Panc1 (cell line): Measurements from ENCODE around the gene C1QL1. TPM values are rescaled to one million over a fixed set of nuclear protein-coding genes. Genes with fewer than 3 reads are reported as not detected.

Experiments used
- ATAC-seq: fragments of 200-7000 bp; cut with Tn5 transposase; 2 replicates; pipeline ENCODE4 v1.9.1; 2020; ENCODE audit warnings: mild to moderate bottlenecking, moderate library complexity
- BruUV-seq: library from RNA; stranded (reverse); fragments of 400-500 nt; replicated peaks from 2 replicates; lab custom pipeline; 2021; lab: Mats Ljungman, UMichigan
- CTCF ChIA-PET: fragments of 300-600 bp; sonication (Branson Sonifier 250); formaldehyde crosslinking; loops from one replicate; lab custom pipeline; 2022; ENCODE audit warnings: antibody characterized with exemption; lab: Charles Lee
- POLR2A ChIA-PET: fragments of 300-600 bp; sonication (Branson Sonifier 250); formaldehyde crosslinking; loops from one replicate; lab custom pipeline; 2022; ENCODE audit warnings: antibody characterized with exemption; lab: Charles Lee
- DNase-seq: peaks from one replicate; pipeline ENCODE4 v3.0.0-alpha.2; 2010; ENCODE audit warnings: low read depth, low spot score
- H3K27ac ChIP-seq: 2 replicates; pipeline ENCODE4 v1.5.1; 2011; ENCODE audit warnings: mild to moderate bottlenecking, low read length, inconsistent platforms
- H3K27me3 ChIP-seq: fragments of 200-500 bp; sonication (Bioruptor generic); 2 replicates; pipeline ENCODE4 v1.6.0; 2014; ENCODE audit warnings: low read length, inconsistent platforms; ENCODE audit not compliant: control insufficient read depth, insufficient read depth
- H3K36me3 ChIP-seq: fragments of 200-500 bp; sonication (Bioruptor generic); 2 replicates; pipeline ENCODE4 v1.5.1; 2014; ENCODE audit warnings: inconsistent platforms, mild to moderate bottlenecking, low read length, moderate library complexity; ENCODE audit not compliant: control insufficient read depth, insufficient read depth
- H3K4me1 ChIP-seq: 2 replicates; pipeline ENCODE4 v1.5.1; 2011; ENCODE audit warnings: inconsistent platforms, mild to moderate bottlenecking, low read length, moderate library complexity; ENCODE audit not compliant: control insufficient read depth, insufficient read depth
- H3K4me3 ChIP-seq, 2 experiments: 2 replicates each; pipeline ENCODE4 v1.5.1; 2011 to 2012; ENCODE audit warnings: low read depth in 2 of 2, low read length in 2 of 2, mild to moderate bottlenecking in 2 of 2, inconsistent platforms in 1 of 2, moderate library complexity in 1 of 2
- H3K9me3 ChIP-seq: fragments of 200-500 bp; sonication (Bioruptor generic); 2 replicates; pipeline ENCODE4 v1.5.1; 2014; ENCODE audit warnings: low read depth, mild to moderate bottlenecking, inconsistent platforms, low read length, moderate library complexity; ENCODE audit not compliant: control insufficient read depth, insufficient read depth
- POLR2AphosphoS5 ChIP-seq: IDR thresholded peaks from 2 replicates; pipeline ENCODE4 v1.6.1; 2012; ENCODE audit warnings: mild to moderate bottlenecking, low read depth, low read length, moderate library complexity
- SIN3A ChIP-seq: IDR thresholded peaks from 2 replicates; pipeline ENCODE4 v1.6.1; 2012; ENCODE audit warnings: low read depth, mild to moderate bottlenecking, low read length, moderate library complexity, borderline replicate concordance; ENCODE audit not compliant: insufficient read depth
- TCF7L2 ChIP-seq: IDR thresholded peaks from 2 replicates; pipeline ENCODE4 v1.6.1; 2011; ENCODE audit warnings: mild to moderate bottlenecking, low read depth, low read length, inconsistent platforms
- in situ Hi-C: cut with HindIII; loops from 2 replicates; pipeline ENCODE4 v1.10.0; 2016; ENCODE audit warnings: low sequenced_read_pairs, low pct_unique_long_range_greater_than_20kb
- intact Hi-C: fragments of 100-400 bp; cut with micrococcal nuclease; formaldehyde crosslinking; loops from one replicate; pipeline ENCODE4 v1.10.0; 2022; ENCODE audit not compliant: unreplicated experiment
- total RNA-seq: library from RNA; stranded (reverse); gene quantifications from one replicate; pipeline ENCODE4 v1.2.1, GENCODE V29; 2021; ENCODE audit not compliant: unreplicated experiment
- TF ChIP-seq, protein P1 (sequence below), 2 experiments: IDR thresholded peaks; 2 replicates each; pipeline ENCODE4 v1.6.1; 2011 to 2012; ENCODE audit warnings: low read depth in 2 of 2, control low read depth in 1 of 2, low read length in 1 of 2, mild to moderate bottlenecking in 1 of 2, moderate library complexity in 1 of 2; ENCODE audit not compliant: insufficient read depth in 1 of 2
- TF ChIP-seq, protein P2 (sequence below): fragments of 450-650 bp; IDR thresholded peaks from 2 replicates; pipeline ENCODE4 v1.5.1; 2017; ENCODE audit warnings: mild to moderate bottlenecking

Gene C1QL1
- total RNA-seq, 1 experiment from 2014 or later: 9.5 TPM

DNA sequence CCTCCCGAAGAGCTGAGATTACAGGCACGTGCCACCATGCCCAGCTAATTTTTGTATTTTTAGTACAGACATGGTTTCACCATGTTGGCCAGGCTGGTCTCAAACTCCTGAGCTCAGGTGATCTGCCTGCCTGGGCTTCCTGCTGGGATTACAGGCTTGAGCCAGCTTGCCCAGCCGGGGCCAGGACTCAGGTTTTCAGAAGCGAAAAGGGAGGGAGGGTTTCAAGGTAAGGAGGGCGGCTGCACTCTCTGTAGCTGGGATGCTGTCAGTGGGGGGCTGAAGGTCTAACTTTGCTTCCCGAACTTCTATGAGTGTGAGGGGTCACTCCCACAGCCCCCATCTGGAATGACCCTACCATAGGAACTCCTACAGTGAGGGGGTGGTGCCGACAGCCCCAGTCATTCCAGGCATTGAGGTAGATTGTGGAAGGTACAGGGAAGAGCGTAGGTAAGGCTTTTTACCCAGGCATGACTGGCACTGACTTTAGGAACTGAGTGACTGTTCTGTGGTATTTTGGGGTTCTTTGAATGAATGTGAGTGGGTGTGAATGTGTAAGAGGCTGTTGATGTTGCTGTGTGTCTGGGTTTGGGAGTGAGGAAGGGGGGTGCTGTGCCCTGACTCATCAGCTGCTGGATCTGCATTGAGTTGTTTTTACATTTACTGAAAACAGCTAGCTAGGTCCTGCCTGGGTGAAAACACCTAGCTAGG lies 3.8 kb upstream of the C1QL1 start:
- in situ Hi-C loops: no loop called here
- Histone ChIP-seq H3K27me3 (no peaks in the 10 kb centered on the region), H3K4me3 (no peak overlapping the region), H3K27ac (no peak overlapping the region), H3K36me3 (no peaks in the 10 kb centered on the region), H3K4me1 (no peaks in the 10 kb centered on the region), H3K9me3 (no peaks in the 10 kb centered on the region)
- DNase-seq (no peak), ATAC-seq (no peak)
- POLR2A ChIA-PET: no interaction called here
- no TSS peak for BruUV-seq
- CTCF ChIA-PET: no interaction called here
- TF ChIP-seq POLR2AphosphoS5: no peak
- TF ChIP-seq, protein P1, sequence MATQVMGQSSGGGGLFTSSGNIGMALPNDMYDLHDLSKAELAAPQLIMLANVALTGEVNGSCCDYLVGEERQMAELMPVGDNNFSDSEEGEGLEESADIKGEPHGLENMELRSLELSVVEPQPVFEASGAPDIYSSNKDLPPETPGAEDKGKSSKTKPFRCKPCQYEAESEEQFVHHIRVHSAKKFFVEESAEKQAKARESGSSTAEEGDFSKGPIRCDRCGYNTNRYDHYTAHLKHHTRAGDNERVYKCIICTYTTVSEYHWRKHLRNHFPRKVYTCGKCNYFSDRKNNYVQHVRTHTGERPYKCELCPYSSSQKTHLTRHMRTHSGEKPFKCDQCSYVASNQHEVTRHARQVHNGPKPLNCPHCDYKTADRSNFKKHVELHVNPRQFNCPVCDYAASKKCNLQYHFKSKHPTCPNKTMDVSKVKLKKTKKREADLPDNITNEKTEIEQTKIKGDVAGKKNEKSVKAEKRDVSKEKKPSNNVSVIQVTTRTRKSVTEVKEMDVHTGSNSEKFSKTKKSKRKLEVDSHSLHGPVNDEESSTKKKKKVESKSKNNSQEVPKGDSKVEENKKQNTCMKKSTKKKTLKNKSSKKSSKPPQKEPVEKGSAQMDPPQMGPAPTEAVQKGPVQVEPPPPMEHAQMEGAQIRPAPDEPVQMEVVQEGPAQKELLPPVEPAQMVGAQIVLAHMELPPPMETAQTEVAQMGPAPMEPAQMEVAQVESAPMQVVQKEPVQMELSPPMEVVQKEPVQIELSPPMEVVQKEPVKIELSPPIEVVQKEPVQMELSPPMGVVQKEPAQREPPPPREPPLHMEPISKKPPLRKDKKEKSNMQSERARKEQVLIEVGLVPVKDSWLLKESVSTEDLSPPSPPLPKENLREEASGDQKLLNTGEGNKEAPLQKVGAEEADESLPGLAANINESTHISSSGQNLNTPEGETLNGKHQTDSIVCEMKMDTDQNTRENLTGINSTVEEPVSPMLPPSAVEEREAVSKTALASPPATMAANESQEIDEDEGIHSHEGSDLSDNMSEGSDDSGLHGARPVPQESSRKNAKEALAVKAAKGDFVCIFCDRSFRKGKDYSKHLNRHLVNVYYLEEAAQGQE (IDR thresholded peaks at IDR 0.05; ENCODE audit: insufficient read depth in 1 of 2, low read depth in 2 of 2, low read length in 1 of 2): no peak
- no peak for TF ChIP-seq TCF7L2
- TF ChIP-seq, protein P2, sequence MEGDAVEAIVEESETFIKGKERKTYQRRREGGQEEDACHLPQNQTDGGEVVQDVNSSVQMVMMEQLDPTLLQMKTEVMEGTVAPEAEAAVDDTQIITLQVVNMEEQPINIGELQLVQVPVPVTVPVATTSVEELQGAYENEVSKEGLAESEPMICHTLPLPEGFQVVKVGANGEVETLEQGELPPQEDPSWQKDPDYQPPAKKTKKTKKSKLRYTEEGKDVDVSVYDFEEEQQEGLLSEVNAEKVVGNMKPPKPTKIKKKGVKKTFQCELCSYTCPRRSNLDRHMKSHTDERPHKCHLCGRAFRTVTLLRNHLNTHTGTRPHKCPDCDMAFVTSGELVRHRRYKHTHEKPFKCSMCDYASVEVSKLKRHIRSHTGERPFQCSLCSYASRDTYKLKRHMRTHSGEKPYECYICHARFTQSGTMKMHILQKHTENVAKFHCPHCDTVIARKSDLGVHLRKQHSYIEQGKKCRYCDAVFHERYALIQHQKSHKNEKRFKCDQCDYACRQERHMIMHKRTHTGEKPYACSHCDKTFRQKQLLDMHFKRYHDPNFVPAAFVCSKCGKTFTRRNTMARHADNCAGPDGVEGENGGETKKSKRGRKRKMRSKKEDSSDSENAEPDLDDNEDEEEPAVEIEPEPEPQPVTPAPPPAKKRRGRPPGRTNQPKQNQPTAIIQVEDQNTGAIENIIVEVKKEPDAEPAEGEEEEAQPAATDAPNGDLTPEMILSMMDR: no peak
- no peak for TF ChIP-seq SIN3A
- intact Hi-C loops: no loop called here

DNA sequence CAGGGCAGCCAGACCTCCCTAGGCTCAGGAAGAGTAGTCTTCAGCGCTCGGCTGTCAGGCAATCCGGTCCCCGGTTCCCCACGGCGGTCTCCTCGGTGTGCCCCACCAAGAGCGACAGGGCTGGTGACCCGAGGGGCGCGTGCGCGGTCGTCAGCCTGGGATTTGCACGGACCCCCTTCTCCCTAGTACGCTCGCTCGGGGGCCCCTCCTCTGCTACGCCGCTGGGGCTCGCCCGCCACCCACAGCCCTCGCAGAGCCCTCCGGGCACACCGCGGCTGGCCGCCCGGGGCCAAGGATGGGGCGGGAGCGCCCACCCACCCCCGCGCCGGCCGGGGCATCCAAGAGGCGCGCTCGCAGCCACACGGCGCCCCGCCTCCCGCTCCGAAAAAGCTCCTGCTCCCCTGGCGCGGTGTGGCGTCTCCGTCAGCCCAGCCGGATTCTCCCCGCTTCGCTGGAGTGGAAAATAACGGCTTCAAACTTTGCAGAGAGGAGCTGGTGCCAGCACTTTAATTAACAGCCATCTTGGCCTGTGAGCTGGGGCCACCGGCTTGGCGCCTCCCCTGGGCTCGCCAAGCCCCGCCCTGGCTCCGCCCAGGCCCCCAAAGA lies 2.1 kb upstream of the C1QL1 start:
- Histone ChIP-seq H3K27ac (no peak overlapping the region), H3K9me3 (no peaks in the 10 kb centered on the region), H3K27me3 (no peaks in the 10 kb centered on the region), H3K36me3 (no peaks in the 10 kb centered on the region), H3K4me1 (no peaks in the 10 kb centered on the region), H3K4me3 (peak overlapping the region in 1 of 2 experiments; percentile 25; a peak in 1 of 4 replicates)
- no TSS peak for BruUV-seq
- no peak for DNase-seq
- ChIA-PET CTCF (interaction anchor here (0.6 kb wide), 1 partner anchor 32 kb away, joined by 17 read pairs; no protein-coding TSS in a partner anchor), POLR2A (interaction anchor here (0.6 kb wide), 1 partner anchor 136 kb away, joined by 3 read pairs; no protein-coding TSS in a partner anchor)
- intact Hi-C loops (no loop called here), in situ Hi-C loops (no loop called here)
- ATAC-seq: no peak
- TF ChIP-seq SIN3A: no peak
